HTERT RPE-1 (cell line): ENCODE measurements around the gene INSC.

Source experiments
- in situ Hi-C: fragments of 300-500 bp; cut with MboI; formaldehyde crosslinking; loops from 4 replicates; pipeline ENCODE4 v1.14.3; 2020; ENCODE audit warnings: low sequenced_read_pairs

Gene INSC

DNA sequence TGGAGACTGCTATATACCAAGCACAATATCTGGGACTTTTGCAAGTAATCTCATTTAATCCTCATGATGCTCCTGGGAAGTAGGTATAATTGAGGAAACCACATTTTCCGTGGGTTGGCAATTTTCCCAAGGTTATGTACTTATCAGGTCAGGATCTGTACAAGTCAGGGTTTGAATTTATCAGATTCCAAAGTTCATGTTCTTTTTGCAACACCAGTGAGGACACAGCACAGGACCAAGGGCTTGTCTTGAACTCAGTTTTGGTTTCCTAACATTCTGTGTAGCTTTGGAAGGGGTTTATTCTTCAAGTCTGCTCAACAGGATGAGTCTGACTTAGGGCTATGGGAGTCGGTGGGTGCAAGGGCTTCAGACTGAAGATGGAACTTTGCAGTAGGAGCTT, 30.4 kb downstream of the INSC start:
- in situ Hi-C loops, result no loop called here

DNA sequence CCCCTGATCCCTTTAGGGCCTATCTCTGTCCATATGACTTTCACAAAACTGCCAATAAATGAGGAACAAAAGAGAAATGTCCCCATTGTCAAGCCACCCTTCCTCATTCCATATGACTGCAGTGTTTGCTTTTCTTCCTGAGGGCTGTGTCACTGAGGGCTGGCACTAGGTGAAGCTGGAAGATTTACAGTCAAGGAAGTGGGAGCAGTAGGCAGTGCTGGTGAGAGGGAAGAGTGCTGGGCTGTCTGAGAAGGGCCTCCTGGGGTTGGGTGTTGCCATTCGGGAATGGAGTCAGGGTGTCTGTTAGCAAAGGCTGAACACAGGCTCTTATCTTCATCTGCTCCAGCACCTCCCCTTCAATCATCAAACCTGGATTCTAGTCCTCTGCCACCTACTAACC, 30.9 kb downstream of the INSC start:
- in situ Hi-C loops, result no loop called here

- in situ Hi-C loops, result no loop called here
These were observed 31.7 kb downstream of the INSC start for GRCh38 chr11:15146271-15147003.

GRCh38 chr11:15148169-15148568, 33.4 kb downstream of the INSC start:
- in situ Hi-C loops, result no loop called here

GRCh38 chr11:15149050-15149449, 34.3 kb downstream of the INSC start:
- in situ Hi-C loops, result no loop called here

DNA sequence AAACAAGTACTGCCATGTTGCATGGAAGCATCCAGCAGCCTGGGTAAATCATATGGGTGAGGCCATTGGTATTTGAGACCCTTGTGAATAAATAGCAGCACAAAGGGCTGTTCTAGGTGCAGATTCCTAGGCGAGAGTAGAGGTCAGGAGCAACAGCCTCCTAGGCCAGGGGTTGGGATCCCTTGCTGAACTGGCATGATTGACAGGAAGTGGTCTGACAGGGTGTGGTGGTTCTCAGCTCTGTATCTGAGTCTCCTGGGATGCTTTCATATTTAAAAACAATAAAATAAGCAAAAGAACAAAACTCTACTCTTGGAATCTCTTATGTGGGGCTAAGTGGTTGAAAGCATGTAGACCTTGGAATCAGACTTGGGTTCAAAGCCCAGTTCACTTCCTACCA, 35.8 kb downstream of the INSC start:
- in situ Hi-C loops, result no loop called here

GRCh38 chr11:15153231-15153630, 38.5 kb downstream of the INSC start:
- in situ Hi-C loops, result no loop called here

DNA sequence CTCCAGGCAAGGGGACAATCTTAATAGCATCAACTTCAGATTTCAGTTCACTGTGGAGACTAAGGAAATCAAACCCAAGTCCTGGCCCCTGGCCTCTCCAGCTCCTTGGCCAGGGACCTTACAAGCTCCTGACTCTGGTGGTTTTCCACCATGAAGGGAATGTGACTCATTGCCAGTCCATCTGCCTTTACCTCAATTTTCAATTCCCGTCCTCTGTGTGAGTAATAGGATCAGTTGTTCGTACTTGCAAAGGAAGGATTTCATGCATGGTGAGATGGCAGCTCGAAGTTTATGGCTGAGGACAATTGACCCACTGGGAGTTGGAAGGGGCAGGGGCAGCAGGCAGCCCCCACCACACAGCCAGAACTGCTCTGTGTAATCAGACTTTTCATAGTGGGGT, 42.5 kb downstream of the INSC start:
- in situ Hi-C loops, result no loop called here

DNA sequence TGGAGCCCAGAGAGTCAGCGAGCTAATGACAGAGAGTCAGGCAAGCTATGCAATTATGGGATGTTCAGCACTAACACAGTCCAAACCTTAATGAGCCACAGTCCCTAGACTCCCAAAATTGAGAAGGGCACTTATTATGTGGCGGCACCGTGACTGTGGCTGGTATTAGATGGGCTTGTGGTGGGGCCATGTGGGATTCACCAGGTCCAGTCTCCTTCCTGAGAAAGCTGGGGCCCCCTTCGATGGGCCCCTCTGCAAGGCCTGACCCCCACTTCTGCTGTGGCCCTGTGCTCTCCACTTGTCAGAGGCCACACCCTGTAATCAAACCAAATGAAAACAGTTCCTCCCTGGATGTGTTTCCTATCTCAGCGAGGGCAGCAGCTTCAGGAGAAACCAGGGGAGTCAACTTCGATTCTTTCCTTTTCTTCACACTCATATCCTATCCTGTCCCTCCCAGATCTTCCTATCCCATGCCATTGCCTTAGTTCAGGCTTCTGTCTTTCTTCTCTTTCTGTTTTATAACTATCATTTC, 42.9 kb downstream of the INSC start:
- in situ Hi-C loops, result no loop called here

DNA sequence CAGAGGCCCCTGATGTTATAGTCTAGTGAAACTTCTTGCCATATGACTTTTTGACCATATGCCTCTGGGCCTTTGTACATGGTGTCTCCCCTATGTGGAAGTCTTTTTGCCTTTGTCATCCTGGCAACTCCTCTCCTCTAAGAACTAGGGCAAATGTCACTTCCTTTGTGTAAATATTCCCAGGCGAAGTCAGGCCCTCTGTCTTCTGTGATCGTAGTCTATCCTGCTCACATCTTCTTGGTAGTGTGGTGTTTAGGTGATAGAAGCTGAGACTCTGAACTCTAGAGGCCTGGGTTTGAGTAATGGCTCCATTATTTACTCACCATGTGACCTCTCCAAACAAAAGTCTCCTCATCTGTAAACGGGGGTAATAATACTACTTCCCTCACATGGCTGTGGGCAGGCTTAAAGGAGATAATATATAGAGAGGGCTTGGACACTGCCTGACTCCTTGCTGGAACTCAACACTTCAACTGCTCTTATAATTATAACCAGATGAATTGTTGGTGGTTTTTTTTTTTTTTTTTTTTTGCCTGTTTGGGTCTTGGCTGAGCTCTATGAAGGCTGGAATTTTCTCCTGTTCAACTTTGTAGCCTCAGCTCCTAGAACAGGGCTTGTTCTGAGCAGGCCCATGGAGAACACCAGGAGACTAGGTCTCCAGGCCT, 43.8 kb downstream of the INSC start:
- in situ Hi-C loops, result no loop called here

DNA sequence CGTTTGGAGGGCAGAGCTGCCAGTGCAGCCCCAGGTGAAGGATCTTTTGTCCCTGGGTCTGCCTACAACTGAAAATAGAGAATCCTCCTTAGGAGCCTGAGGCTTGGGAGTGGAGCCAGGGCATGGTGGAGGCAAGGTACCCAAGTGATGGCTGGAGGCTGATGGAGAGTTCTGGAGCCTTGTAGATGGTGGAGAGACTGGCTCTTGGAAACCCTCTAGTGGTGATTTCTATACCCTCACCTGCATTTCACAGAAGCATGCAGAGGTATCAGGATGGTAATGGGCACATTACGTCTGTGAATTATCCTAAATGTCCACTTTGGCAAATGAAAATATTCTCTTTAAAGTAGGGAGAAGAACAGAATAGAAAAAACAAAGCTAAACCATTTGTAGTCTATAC, 44.4 kb downstream of the INSC start:
- in situ Hi-C loops, result no loop called here

DNA sequence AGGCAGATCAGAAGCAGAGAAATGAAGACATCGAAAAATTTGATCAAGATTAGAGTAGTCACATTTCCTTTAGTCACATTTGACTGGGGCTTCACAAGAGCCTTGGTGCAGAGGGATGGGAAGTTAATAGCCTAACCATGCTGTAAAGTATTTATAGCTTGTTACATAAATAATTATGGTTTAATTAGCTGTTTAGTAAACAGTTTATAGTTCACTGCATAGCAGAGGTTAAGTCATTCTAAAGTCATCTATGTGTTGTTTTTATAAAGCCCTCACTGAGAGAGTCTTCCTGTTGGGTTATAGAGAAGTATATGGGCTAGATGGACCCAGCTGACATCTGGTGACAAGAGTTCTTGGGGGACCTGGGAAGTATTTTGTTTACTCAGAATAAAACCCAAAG, 47.1 kb downstream of the INSC start:
- in situ Hi-C loops, result no loop called here

DNA sequence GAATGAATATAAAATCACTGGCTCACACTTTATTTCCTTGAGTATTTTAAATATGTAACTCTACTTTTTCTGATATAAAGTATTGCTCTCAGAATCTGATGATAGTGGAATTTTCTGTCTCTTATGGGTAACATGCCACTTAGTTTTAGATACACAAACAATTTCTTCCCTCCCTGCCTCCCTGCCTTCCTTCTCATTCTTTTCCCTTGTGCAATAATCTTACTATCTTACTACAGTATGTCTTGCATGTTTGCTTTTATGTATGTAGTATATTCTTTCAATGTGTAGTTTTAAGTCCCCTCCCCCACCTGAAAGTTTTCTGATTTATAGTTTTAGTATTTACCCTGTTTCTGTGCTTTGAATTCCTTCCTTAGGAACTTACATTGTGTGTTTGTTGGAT, 48.4 kb downstream of the INSC start:
- in situ Hi-C loops, result no loop called here

GRCh38 chr11:15166204-15166603, 51.5 kb downstream of the INSC start:
- in situ Hi-C loops, result no loop called here

DNA sequence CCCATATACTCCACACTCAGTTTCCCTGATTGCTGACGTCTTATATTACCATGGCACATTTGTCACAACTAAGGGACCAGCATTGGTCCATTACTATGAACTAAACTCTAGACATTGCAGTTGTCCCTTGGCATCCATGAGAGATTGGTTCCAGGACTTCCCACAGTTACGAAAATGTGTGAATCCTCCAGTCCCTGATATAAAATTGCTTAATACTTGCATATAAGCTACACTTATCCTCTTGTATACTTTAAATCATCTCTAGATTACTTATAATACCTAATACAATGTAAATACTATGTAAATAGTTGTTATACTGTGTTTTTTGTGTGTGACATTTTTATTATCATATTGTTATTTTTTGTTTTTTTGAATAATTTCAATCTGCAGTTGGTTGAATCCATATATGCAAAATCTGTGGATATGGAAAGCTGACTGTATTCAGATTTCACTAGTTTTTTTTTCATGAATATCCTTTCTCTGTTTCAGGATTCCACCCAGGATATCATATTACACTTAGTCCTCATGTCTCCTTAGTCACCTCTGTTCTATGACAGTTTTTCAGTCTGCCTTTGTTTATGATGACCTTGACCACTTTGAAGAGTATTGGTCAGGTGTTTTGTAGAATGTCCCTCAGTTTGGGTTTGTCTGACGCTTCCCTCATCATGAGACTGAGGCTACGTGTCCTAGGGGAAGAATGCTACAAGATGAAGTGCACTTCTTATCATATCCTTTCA, 55.3 kb downstream of the INSC start:
- in situ Hi-C loops, result no loop called here

DNA sequence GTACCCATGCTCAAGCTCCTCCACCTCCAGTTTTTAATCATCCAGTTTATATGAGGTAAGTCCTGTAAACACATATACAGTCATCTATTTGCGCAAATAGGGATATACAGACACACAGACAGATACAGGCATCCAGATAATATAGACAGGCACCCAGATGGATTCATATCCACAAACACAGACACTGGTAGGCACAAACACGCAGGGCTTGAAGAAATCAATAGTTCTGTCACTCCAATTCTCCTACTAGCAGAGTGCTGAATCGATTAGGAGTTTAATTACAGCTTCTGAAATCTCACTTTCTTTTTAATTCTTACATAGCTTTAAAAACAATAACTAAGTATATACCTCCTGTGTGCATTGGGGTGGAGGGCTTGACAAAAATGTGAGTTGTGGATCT, 56.0 kb downstream of the INSC start:
- in situ Hi-C loops, result no loop called here

DNA sequence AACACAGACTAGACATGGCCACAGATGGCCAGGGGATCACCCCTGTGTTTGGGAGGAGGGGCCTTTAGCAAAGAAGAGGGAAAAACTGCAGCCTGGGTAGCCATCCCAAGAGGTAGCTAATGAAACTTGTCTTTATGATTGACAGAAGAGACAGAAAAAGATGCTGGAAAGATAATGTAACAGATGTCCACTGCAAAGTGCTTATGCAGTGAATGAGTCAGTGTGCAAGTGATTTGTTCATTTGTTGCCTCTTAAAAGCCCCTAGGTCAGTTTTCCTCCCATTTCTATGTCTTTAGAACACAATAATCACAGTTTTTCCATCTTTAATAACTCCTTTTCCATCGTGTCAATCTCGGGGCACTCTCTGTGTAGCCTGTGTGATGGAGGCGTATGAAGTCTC, 57.2 kb downstream of the INSC start:
- in situ Hi-C loops, result no loop called here

DNA sequence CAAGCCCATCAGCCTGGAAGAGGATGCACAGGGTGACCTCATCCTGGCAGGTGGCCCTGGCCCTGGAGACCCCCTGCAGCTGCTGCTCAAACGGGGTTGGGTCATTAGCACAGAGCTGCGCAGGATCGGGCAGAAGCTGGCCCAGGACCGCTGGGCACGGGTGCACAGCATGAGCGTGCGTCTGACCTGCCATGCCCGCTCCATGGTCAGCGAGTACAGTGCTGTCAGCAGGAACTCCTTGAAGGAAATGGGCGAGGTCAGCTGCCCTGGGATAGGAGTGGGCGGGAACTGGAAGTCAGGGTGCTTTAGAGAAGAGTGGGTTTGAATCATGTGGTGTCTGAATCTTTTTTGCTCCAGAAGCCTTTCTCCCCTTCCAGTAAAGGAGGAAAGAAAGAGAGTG, 61.1 kb downstream of the INSC start:
- in situ Hi-C loops, result no loop called here

GRCh38 chr11:15176646-15177163, 62.0 kb downstream of the INSC start:
- in situ Hi-C loops, result no loop called here

DNA sequence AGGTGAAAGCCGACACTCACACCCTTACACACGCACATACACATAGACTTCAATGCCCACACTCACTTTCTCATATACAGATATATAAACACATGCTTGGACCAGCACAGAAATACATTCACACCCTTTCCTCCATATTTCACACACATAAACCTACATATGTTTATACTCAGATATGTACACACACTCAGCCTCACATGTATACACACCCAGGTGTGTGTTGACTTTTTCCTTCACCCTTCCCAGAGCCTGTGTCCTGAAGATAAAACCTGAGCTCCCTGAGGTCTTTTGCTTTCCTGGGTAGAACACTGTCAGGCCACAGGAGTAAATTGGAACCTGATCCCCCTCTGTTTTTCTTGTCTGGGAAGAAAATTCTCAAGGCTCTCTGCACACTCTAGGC, 62.8 kb downstream of the INSC start:
- in situ Hi-C loops, result no loop called here

- in situ Hi-C loops, result no loop called here
These were observed 63.5 kb downstream of the INSC start for GRCh38 chr11:15178214-15178613.

GRCh38 chr11:15179167-15179566, 64.4 kb downstream of the INSC start:
- in situ Hi-C loops, result no loop called here
